GDM1 (cell line): Measurements from ENCODE around the gene CGB5.

Experiments used
- DNase-seq: peaks from one replicate; lab custom pipeline; 2025; lab: John Stamatoyannopoulos, UW

CGB5 gene

GRCh38 chr19:49086296-49086695, 42.6 kb downstream of the CGB5 start:
- no peak for DNase-seq

- DNase-seq, result no peak
Observed at GRCh38 chr19:49091391-49092038, 47.9 kb downstream of the CGB5 start.

DNA sequence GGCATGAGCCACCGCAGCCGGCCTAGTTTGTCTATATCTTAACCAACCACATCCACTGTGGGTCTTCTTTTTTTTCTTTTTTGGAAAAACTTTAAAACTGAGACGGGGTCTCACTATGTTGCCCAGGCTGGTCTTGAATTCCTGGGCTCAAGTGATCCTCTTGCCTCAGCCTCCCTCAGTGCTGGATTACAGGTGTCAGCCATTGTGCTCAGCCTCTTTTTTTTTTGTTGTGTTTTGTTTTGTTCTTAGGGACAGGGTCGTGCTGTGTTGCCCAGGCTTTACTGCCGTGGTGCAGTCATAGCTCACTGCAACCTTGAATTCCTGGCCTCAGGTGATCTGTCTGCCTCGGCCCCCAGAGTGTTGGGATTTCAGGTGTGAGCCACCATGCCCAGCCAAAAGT, 49.0 kb downstream of the CGB5 start:
- no peak for DNase-seq
